ENCODE data around the gene AUH.
A peak's percentile ranks its signal among the peaks of the same experiment; 100 is the strongest.

Gene AUH

DNA sequence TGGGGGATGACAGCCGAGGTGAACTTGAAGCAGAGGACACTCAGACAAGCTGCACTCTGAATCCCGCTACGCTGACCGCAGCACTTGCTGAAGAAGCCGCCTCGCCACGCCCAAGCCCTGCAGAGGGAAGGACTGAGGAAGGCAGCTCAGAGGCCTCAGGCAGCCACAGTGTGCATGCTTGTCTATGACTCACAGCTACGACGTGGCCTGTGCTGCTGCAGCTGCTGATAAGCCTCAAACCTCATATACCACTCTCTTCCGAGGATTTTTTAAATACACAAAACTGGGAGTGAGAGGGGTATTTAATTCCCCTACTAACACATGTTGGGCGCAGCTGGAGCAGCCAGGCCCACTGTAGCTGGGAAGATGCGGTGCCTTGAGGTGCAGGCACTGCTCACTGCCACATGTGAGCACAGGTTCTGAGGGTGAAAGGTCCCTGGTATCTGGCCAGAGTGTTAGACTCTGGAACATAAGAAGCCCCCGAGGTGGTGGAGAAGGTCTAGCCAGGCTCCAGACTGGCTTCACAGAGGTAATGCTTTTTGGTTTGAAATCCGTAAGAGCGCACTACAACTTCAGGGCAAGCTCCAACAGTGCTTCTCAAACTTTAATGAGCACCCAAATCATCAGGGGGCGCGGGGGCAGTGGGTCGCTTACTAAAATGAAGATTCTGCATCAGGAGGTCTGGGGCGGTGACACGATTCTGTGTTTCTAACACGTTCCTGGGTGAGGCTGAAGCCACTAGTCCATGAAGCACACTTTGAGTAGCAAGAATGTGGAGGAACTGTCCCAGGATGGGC, 196.8 kb downstream of the AUH start:
- DNase-seq (ENCODE audit: low spot score), result peak; percentile 96

All from AG20443 (cell line).